ENCODE measurements around the gene MED13.

- TF ChIP-seq CTCF (IDR thresholded peaks at IDR 0.05), result no peak
- no peak for TF ChIP-seq ZFX (IDR thresholded peaks at IDR 0.05; ENCODE audit: borderline replicate concordance)
These were observed 92.8 kb downstream of the MED13 start for GRCh38 chr17:61972311-61972710.

Data from 22Rv1 (cell line).